SK-N-SH (cell line): ENCODE measurements around the gene PEG3. TPM values are rescaled to one million over a fixed set of nuclear protein-coding genes. Genes with fewer than 3 reads are reported as not detected.

ENCODE experiments used
- CTCF ChIA-PET: fragments of 300-600, 350-600 bp; formaldehyde crosslinking; extraction: SDS; loops from one replicate; lab custom pipeline; 2021; lab: Yijun Ruan, JAX
- POLR2A ChIA-PET: fragments of 350-600 bp; sonication (Branson Sonifier 250); formaldehyde crosslinking; extraction: SDS; loops from one replicate; lab custom pipeline; 2020; ENCODE audit warnings: antibody characterized with exemption, inconsistent platforms; lab: Yijun Ruan, JAX
- DNase-seq: peaks from one replicate; pipeline ENCODE4 v3.0.0; 2012
- H2AFZ ChIP-seq: fragments of 200-600 bp; sonication (generic); 2 replicates; pipeline ENCODE4 v1.8.1; 2016; ENCODE audit warnings: antibody characterized with exemption, mild to moderate bottlenecking, low read depth
- H3F3A ChIP-seq: fragments of 200-600 bp; sonication (generic); replicated peaks from 2 replicates; pipeline ENCODE3; 2016; ENCODE audit warnings: antibody characterized with exemption, mild to moderate bottlenecking; ENCODE audit not compliant: insufficient read depth
- H3K27ac ChIP-seq, 2 experiments: fragments of 200-500 bp in 1 of 2; fragments of 200-600 bp in 1 of 2; sonication (Bioruptor generic) in 1 of 2; sonication (generic), shearing (Covaris generic) in 1 of 2; 2 replicates each; pipeline versions ENCODE4 v1.5.1 to v1.6.1; 2014 to 2016; ENCODE audit warnings: low read depth in 2 of 2, inconsistent platforms in 1 of 2, low read length in 1 of 2, mild to moderate bottlenecking in 1 of 2, mixed read lengths in 1 of 2
- H3K27me3 ChIP-seq: fragments of 200-600 bp; sonication (generic), shearing (Covaris generic); 2 replicates; pipeline ENCODE4 v1.6.1; 2016; ENCODE audit warnings: mixed run types; ENCODE audit not compliant: insufficient read depth
- H3K36me3 ChIP-seq, 2 experiments: fragments of 200-500 bp in 1 of 2; fragments of 200-600 bp in 1 of 2; sonication (Bioruptor generic) in 1 of 2; sonication (generic) in 1 of 2; replicated peaks in 1 of 2; 2 replicates each; pipeline versions ENCODE3 to v1.5.1; 2014 to 2016; ENCODE audit warnings: low read length in 1 of 2, mild to moderate bottlenecking in 1 of 2; ENCODE audit not compliant: insufficient read depth in 2 of 2, control insufficient read depth in 1 of 2
- H3K4me1 ChIP-seq, 2 experiments: fragments of 200-500 bp in 1 of 2; fragments of 200-600 bp in 1 of 2; sonication (Bioruptor generic) in 1 of 2; sonication (generic), shearing (Covaris generic) in 1 of 2; 2 replicates each; pipeline versions ENCODE4 v1.5.1 to v1.6.1; 2014 to 2016; ENCODE audit warnings: low read depth in 1 of 2, low read length in 1 of 2, mixed run types in 1 of 2; ENCODE audit not compliant: insufficient read depth in 2 of 2, control insufficient read depth in 1 of 2
- H3K4me2 ChIP-seq: fragments of 200-600 bp; sonication (generic), shearing (Covaris generic); 2 replicates; pipeline ENCODE4 v1.6.1; 2017; ENCODE audit warnings: mixed run types
- H3K4me3 ChIP-seq, 2 experiments: fragments of 200-500 bp in 1 of 2; fragments of 200-600 bp in 1 of 2; sonication (Bioruptor generic) in 1 of 2; sonication (generic), shearing (Covaris generic) in 1 of 2; 2 replicates each; pipeline versions ENCODE4 v1.5.1 to v1.8.1; 2014 to 2016; ENCODE audit warnings: low read depth in 2 of 2, inconsistent platforms in 1 of 2, low read length in 1 of 2, mild to moderate bottlenecking in 1 of 2, mixed read lengths in 1 of 2, moderate library complexity in 1 of 2
- H3K79me2 ChIP-seq: fragments of 200-600 bp; sonication (generic); 2 replicates; pipeline ENCODE4 v1.8.1; 2017; ENCODE audit warnings: mild to moderate bottlenecking; ENCODE audit not compliant: insufficient read depth
- H3K9ac ChIP-seq: fragments of 200-600 bp; sonication (generic); 2 replicates; pipeline ENCODE4 v1.6.1; 2017; ENCODE audit warnings: mixed run types
- H3K9me2 ChIP-seq: fragments of 200-600 bp; sonication (generic); 2 replicates; pipeline ENCODE4 v1.6.1; 2017; ENCODE audit warnings: mixed run types
- H3K9me3 ChIP-seq: fragments of 200-600 bp; sonication (generic); 2 replicates; pipeline ENCODE4 v1.6.1; 2017; ENCODE audit warnings: mixed run types, mild to moderate bottlenecking, moderate library complexity
- H4K20me1 ChIP-seq: fragments of 200-600 bp; sonication (generic); 2 replicates; pipeline ENCODE4 v1.6.1; 2017; ENCODE audit warnings: mild to moderate bottlenecking, mixed run types; ENCODE audit not compliant: insufficient read depth
- CHD2 ChIP-seq: fragments of 150-350 bp; IDR thresholded peaks from 2 replicates; pipeline ENCODE4 v1.6.1; 2018; ENCODE audit warnings: low read length; ENCODE audit not compliant: partially characterized antibody
- ELF1 ChIP-seq: IDR thresholded peaks from 2 replicates; pipeline ENCODE4 v1.4.0; 2012
- EZH2phosphoT487 ChIP-seq: fragments of 200-600 bp; sonication (generic); IDR thresholded peaks from 2 replicates; pipeline ENCODE4 v1.6.1; 2017; ENCODE audit warnings: low read depth, mixed run types, mild to moderate bottlenecking, antibody characterized with exemption, moderate library complexity, borderline replicate concordance
- FOXJ3 ChIP-seq: sonication (generic); formaldehyde crosslinking; IDR thresholded peaks from 2 replicates; pipeline ENCODE4 v1.5.1; 2020; ENCODE audit warnings: mild to moderate bottlenecking, missing genetic modification reagents
- FOXM1 ChIP-seq: IDR thresholded peaks from 2 replicates; pipeline ENCODE4 v1.4.0; 2012; ENCODE audit warnings: low read depth, mild to moderate bottlenecking
- GABPA ChIP-seq: IDR thresholded peaks from 2 replicates; pipeline ENCODE4 v1.4.0; 2012; ENCODE audit warnings: low read depth, mild to moderate bottlenecking
- MEF2A ChIP-seq: IDR thresholded peaks from 2 replicates; pipeline ENCODE4 v1.4.0; 2012; ENCODE audit warnings: low read depth, borderline replicate concordance
- MXI1 ChIP-seq: IDR thresholded peaks from 2 replicates; pipeline ENCODE4 v1.6.1; 2012; ENCODE audit warnings: mild to moderate bottlenecking, low read depth, low read length, improper control_type of control experiment
- NRF1 ChIP-seq: IDR thresholded peaks from 2 replicates; pipeline ENCODE4 v1.6.1; 2012; ENCODE audit warnings: low read depth, mild to moderate bottlenecking, low read length
- POLR2AphosphoS5 ChIP-seq: IDR thresholded peaks from 2 replicates; pipeline ENCODE4 v1.6.1; 2012; ENCODE audit warnings: low read depth, low read length
- RCOR1 ChIP-seq: fragments of 150-350 bp; IDR thresholded peaks from 2 replicates; pipeline ENCODE4 v1.6.1; 2017; ENCODE audit warnings: antibody characterized with exemption, low read length
- RXRA ChIP-seq: IDR thresholded peaks from 2 replicates; pipeline ENCODE4 v1.4.0; 2012; ENCODE audit warnings: low read depth, mild to moderate bottlenecking, borderline replicate concordance
- SIN3A ChIP-seq: IDR thresholded peaks from 2 replicates; pipeline ENCODE4 v1.6.1; 2012; ENCODE audit warnings: low read depth, mild to moderate bottlenecking, low read length, moderate library complexity, borderline replicate concordance
- SMC3 ChIP-seq: IDR thresholded peaks from 2 replicates; pipeline ENCODE4 v1.6.1; 2012; ENCODE audit warnings: low read depth, low read length, improper control_type of control experiment
- TAF1 ChIP-seq: IDR thresholded peaks from 2 replicates; pipeline ENCODE4 v1.6.1; 2012; ENCODE audit warnings: low read depth, mild to moderate bottlenecking, low read length, moderate library complexity, borderline replicate concordance
- TEAD4 ChIP-seq: IDR thresholded peaks from 2 replicates; pipeline ENCODE4 v1.4.0; 2012; ENCODE audit warnings: mild to moderate bottlenecking, borderline replicate concordance; ENCODE audit not compliant: insufficient read depth
- WGBS: methylation state at CpG from one replicate; pipeline ENCODE4 v1.1.6; 2017; ENCODE audit warnings: low lambda C conversion rate; 5-methylcytosine and 5-hydroxymethylcytosine counted together
- polyA plus RNA-seq, 3 experiments: library from polyadenylated mRNA; depleted of rRNA; stranded (reverse); fragments of >200 nt; gene quantifications; 2 replicates each; pipeline ENCODE4 v1.2.3, GENCODE V29; 2012
- TF ChIP-seq, protein P1 (sequence below): IDR thresholded peaks from 2 replicates; pipeline ENCODE4 v1.6.1; 2012; ENCODE audit warnings: mild to moderate bottlenecking, low read depth, low read length, moderate library complexity
- TF ChIP-seq, protein P2 (sequence below): fragments of 150-350 bp; IDR thresholded peaks from 2 replicates; pipeline ENCODE4 v1.6.1; 2017; ENCODE audit warnings: antibody characterized with exemption, low read length, low read depth, borderline replicate concordance
- TF ChIP-seq, protein P3 (sequence below): IDR thresholded peaks from 2 replicates; pipeline ENCODE4 v1.4.0; 2012; ENCODE audit warnings: low read depth

PEG3 gene
- polyA plus RNA-seq, 1 of the 3 experiments (the other 2 are of a cell fraction) = 0.12 TPM

DNA sequence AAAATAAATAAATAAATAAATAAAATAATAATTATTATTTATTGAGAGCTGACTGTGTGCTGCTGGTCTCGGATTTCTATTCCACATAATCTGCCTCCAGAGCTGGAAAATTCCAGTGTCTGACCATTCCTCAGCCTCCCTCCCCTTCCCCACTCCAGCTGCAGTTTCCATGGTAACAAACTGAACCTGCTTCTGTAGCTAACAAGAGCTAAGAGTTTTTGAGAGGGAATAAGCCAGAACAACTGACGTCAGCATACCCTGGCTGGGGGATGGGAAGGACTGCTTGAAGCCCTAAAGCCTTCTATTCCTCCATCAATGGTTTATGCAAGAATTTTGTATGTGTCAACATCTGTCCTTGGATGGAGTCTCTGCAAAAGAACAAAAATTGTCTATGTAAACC, 26.0 kb upstream of the PEG3 start:
- Histone ChIP-seq H3K4me2 (no peak overlapping the region), H3K9me2 (no peaks in the 10 kb centered on the region), H3K9ac (no peak overlapping the region), H3K4me1 (no peaks in the 10 kb centered on the region), H2AFZ (no peak overlapping the region), H3F3A (no peaks in the 10 kb centered on the region), H3K4me3 (no peak overlapping the region), H3K79me2 (no peaks in the 10 kb centered on the region), H4K20me1 (no peaks in the 10 kb centered on the region), H3K9me3 (no peaks in the 10 kb centered on the region), H3K27ac (no peak overlapping the region), H3K27me3 (no peaks in the 10 kb centered on the region), H3K36me3 (no peaks in the 10 kb centered on the region)
- CTCF ChIA-PET = no interaction called here
- POLR2A ChIA-PET = no interaction called here
- WGBS = 3% methylated on average over 2 of the region's 2 CpGs
- DNase-seq = peak; percentile 17
- TF ChIP-seq, protein P1, sequence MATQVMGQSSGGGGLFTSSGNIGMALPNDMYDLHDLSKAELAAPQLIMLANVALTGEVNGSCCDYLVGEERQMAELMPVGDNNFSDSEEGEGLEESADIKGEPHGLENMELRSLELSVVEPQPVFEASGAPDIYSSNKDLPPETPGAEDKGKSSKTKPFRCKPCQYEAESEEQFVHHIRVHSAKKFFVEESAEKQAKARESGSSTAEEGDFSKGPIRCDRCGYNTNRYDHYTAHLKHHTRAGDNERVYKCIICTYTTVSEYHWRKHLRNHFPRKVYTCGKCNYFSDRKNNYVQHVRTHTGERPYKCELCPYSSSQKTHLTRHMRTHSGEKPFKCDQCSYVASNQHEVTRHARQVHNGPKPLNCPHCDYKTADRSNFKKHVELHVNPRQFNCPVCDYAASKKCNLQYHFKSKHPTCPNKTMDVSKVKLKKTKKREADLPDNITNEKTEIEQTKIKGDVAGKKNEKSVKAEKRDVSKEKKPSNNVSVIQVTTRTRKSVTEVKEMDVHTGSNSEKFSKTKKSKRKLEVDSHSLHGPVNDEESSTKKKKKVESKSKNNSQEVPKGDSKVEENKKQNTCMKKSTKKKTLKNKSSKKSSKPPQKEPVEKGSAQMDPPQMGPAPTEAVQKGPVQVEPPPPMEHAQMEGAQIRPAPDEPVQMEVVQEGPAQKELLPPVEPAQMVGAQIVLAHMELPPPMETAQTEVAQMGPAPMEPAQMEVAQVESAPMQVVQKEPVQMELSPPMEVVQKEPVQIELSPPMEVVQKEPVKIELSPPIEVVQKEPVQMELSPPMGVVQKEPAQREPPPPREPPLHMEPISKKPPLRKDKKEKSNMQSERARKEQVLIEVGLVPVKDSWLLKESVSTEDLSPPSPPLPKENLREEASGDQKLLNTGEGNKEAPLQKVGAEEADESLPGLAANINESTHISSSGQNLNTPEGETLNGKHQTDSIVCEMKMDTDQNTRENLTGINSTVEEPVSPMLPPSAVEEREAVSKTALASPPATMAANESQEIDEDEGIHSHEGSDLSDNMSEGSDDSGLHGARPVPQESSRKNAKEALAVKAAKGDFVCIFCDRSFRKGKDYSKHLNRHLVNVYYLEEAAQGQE = no peak
- TF ChIP-seq RXRA = no peak
- no peak for TF ChIP-seq TAF1
- TF ChIP-seq SIN3A = no peak
- no peak for TF ChIP-seq FOXJ3 (CRISPR knock-in tag)
- TF ChIP-seq, protein P2, sequence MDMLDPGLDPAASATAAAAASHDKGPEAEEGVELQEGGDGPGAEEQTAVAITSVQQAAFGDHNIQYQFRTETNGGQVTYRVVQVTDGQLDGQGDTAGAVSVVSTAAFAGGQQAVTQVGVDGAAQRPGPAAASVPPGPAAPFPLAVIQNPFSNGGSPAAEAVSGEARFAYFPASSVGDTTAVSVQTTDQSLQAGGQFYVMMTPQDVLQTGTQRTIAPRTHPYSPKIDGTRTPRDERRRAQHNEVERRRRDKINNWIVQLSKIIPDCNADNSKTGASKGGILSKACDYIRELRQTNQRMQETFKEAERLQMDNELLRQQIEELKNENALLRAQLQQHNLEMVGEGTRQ = no peak
- TF ChIP-seq NRF1 = no peak
- TF ChIP-seq RCOR1 = no peak
- no peak for TF ChIP-seq GABPA
- TF ChIP-seq EZH2phosphoT487 = no peak
- no peak for TF ChIP-seq MXI1
- TF ChIP-seq POLR2AphosphoS5 = no peak
- no peak for TF ChIP-seq ELF1
- TF ChIP-seq SMC3 = no peak
- no peak for TF ChIP-seq TEAD4
- no peak for TF ChIP-seq CHD2
- TF ChIP-seq FOXM1 = no peak
- no peak for TF ChIP-seq MEF2A
- TF ChIP-seq, protein P3, sequence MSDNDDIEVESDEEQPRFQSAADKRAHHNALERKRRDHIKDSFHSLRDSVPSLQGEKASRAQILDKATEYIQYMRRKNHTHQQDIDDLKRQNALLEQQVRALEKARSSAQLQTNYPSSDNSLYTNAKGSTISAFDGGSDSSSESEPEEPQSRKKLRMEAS = no peak
